SW 1271 (cell line): ENCODE measurements around the gene ECI1.
"Not testable (repeated sequence)": the region's sequence is repeated elsewhere in the genome, so short reads cannot be mapped to it uniquely, and the experiment has no call there.

ENCODE experiments used
- DNase-seq, 2 experiments: peaks; one replicate each; lab custom pipeline; 2025; lab: John Stamatoyannopoulos, UW

Gene ECI1

GRCh38 chr16:2253293-2253692 is 1.9 kb upstream of the ECI1 start:
- DNase-seq, result no peak

- no peak for DNase-seq
Observed at GRCh38 chr16:2252806-2253148, 1.4 kb upstream of the ECI1 start.

- DNase-seq, result peak in 1 of 2 experiments; percentile 23
Observed at GRCh38 chr16:2250652-2251295, 613 bp downstream of the ECI1 start.

- no peak for DNase-seq
Observed at GRCh38 chr16:2246301-2246885, 5.0 kb downstream of the ECI1 start.

GRCh38 chr16:2244926-2245795 is 6.2 kb downstream of the ECI1 start:
- DNase-seq, result no peak

- DNase-seq, result no peak
Observed at GRCh38 chr16:2244301-2244700, 7.1 kb downstream of the ECI1 start.

- DNase-seq, result no peak
Observed at GRCh38 chr16:2243781-2244180, 7.6 kb downstream of the ECI1 start.

- no peak for DNase-seq
Observed at GRCh38 chr16:2243031-2243528, 8.3 kb downstream of the ECI1 start.

GRCh38 chr16:2242598-2242997 is 8.8 kb downstream of the ECI1 start:
- no peak for DNase-seq

GRCh38 chr16:2240331-2240730 is 11.1 kb downstream of the ECI1 start:
- not testable (repeated sequence) for DNase-seq

GRCh38 chr16:2238838-2239675 is 12.3 kb downstream of the ECI1 start:
- DNase-seq, result no peak

- DNase-seq, result no peak
Observed at GRCh38 chr16:2238150-2238837, 13.1 kb downstream of the ECI1 start.

- DNase-seq, result no peak
Observed at GRCh38 chr16:2237493-2238149, 13.8 kb downstream of the ECI1 start.

GRCh38 chr16:2237102-2237482 is 14.3 kb downstream of the ECI1 start:
- DNase-seq, result no peak

- DNase-seq, result no peak
Observed at GRCh38 chr16:2236337-2237101, 14.9 kb downstream of the ECI1 start, which contains the start of gene DNASE1L2. Gene DNASE1L2, plus strand, starts transcription at chr16:2236444. Its CDS starts 373 bp downstream, at chr16:2236817.

- no peak for DNase-seq
Observed at GRCh38 chr16:2235695-2236336, 15.6 kb downstream of the ECI1 start.

GRCh38 chr16:2235234-2235651 is 16.1 kb downstream of the ECI1 start:
- no peak for DNase-seq

- no peak for DNase-seq
Observed at GRCh38 chr16:2234813-2235170, 16.6 kb downstream of the ECI1 start.
